NOMO-1 treated with DMSO at 0.1 percent for 48 hours (cell line): ENCODE measurements around the gene PPARG.
"Not testable (repeated sequence)": the region's sequence is repeated elsewhere in the genome, so short reads cannot be mapped to it uniquely, and the experiment has no call there.

Experiments
- DNase-seq: peaks from one replicate; lab custom pipeline; 2025; ENCODE audit not compliant: unreplicated experiment; lab: John Stamatoyannopoulos, UW

PPARG gene

GRCh38 chr3:12454816-12455121, 165.9 kb downstream of the PPARG start:
- no peak for DNase-seq

DNA sequence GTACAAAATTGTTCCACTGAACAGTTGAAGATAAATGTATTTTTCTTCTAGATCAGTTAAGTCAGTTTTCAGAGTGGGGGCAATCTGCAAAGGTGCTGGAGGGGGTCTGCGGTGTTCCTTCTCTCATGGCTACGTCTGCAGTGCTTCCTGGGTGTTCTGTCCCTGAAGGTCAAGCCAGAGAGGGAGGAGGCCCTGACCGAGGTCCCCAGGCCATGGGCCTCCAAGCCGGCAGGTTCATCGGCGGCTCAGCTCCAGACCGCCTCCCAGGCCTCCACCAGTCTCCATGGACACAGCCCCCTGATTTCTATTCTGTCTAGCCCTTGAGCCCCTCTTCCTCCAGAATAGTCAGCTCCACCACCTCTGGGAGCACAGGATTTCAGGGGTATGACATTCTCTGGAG, 166.9 kb downstream of the PPARG start:
- no peak for DNase-seq

GRCh38 chr3:12456441-12456840, 167.6 kb downstream of the PPARG start:
- no peak for DNase-seq

- DNase-seq: not testable (repeated sequence)
Observed at GRCh38 chr3:12457380-12457779, 168.5 kb downstream of the PPARG start.

DNA sequence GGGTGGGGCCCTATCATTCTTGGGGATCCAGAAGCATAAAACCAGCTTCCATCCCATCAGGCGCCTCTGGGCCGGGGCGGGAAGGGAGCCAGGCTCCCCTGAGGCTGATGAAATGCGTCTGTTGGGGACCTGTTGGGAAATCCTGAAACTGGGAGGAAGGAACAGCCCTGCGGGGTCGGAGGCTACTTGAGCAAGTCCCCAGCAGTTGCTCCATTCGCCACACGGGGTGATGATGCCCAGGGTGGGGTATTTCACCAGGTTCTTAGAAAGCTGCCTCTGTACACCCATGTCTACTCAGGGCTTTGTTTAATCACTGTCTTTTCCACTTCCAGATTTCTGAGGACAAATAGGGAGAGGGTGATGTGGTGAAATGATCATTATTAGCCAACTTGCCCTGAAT, 170.0 kb downstream of the PPARG start:
- peak; percentile 72 for DNase-seq

DNA sequence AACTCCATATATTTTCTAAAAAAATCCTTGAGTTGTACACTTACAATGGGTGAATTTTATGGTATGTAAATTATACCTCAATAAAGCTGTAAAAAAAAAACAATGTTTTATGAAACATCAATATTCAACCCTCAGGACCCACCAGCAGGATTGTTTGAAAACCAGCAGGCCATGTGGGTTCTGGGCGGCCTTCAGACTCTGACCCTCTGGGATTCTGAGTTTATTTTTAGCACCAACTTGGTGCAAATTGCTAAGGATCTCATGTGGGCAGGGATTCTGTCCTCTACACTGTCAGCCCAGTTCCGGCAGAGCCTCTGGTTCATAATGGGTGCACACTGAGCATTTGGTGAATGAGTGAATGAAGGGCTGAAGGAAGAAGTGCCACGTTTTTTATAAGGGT, 171.3 kb downstream of the PPARG start:
- no peak for DNase-seq

GRCh38 chr3:12461097-12461649, 172.3 kb downstream of the PPARG start:
- DNase-seq: no peak

DNA sequence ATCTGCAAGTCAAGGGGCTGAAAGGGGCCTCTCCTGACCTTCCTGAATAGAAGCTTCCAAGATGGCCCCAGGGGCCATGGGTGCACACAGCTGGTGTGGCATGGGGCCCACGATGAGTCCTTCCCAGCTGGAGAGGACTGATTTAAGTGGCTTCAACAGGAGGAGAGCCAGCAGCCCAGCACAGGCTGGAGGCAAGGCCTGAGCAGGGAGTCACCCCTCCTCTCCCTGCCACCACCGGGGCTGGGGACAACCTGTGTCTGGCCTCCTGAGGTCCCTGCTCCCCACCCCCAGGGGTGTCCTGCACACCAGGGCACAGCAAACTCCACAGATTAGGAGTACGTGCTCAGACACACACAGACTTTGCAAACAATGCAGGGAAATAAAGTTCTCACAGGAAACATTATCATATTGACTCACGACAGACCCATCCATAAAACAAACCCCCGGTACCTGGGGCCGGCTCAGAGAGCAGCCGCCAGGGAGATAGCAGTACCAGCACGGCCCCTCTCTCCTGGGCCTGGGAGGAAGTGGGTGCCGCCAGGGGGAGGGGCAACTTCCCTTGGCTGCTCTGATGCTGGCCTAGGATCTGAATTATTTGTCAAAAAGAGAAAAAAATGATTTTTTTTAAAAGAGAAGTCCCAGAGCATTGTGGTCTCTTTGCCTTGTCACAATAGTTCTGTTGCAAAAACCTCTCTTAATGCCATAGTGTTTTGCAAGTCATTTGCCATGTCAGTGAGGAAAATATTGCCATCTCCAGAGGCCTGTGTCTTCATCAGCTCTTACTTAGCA, 173.5 kb downstream of the PPARG start:
- DNase-seq: peak; percentile 88

DNA sequence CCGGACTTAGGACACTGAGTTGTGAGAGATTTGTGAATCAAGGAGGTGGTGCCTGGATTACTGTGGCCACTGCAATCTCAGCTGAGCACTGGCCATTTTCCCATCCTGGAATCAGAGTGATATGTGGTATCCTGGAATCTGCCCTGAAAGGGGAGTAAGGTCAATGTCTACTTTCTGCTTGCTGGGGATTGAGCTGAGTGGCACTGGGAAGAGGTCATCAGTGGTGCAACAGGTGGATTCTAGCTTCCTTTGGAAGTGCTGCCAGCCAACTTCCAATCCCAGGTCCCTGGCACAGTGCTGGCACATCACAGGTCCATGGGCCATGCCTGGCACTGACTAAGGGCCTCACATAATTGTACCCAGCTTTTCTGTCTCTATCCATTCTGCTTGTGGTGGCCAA, 174.8 kb downstream of the PPARG start:
- DNase-seq: no peak

DNA sequence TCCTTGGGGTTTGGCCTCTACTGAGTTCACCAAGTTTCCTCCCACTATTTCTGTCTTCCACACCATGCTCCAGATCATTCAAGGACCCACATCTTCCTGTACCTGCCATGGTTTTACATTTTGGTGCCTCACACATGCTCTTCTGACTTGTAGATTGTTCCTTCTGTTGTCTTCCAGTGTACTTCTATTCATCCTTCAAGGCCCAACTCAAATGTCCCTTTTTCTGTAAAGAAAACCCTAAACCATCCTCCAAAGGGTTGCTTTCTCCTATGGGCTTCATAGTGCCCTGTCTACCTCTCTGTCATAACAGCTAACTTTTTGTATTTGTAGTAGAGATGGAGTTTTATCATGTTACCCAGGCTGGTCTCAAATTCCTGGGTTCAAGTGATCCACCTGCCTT, 175.3 kb downstream of the PPARG start:
- no peak for DNase-seq

DNA sequence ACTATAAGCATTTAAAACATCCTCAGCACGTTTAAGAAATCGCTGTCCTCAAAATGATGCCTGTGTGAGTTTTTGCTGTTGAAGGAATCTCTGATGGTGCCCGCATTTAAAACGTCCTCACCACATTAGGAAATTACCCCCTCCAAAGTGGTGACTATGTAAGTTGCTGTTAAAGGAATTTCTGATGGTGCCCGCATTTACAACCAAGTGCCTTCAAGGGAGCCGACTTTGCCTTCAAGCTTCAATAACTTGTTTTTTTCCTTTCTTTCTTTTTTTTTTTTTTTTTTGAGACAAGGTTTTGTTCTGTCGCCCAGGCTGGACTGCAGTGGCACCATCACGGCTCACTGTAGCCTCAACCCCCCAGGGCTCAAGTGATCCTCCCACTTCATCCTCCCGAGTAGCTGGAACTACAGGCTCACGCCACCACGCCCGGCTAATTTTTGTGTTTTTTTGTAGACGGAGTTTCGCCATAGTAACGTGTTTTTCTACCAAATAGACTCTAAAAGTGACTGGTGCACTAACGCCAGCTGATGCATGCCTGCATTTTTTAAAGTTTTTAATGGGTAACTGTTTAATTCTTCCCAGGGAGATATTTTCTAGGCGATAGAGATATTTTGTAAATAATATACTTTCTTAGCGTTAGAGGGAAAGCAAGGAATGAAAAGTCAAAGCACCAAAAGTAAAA, 176.4 kb downstream of the PPARG start:
- DNase-seq: no peak

DNA sequence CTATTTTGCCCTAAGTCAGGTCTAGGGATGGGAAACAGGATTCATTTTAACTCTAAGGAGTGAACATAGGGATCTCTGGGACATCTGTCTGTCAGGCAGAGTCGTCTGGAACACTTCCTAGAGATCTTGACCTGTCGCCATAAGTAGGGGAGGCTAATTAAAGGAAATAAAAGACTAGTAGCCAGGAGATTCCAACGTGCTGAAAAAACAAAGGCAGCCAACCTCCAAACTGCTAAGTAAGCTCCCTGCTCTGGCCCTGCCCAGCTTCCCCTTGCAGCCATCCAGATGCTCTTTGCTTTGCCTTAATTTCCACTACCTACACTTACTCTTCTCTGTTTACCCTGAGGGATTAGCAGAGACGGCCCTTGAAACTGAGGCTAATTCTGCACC, 177.0 kb downstream of the PPARG start:
- DNase-seq: no peak

DNA sequence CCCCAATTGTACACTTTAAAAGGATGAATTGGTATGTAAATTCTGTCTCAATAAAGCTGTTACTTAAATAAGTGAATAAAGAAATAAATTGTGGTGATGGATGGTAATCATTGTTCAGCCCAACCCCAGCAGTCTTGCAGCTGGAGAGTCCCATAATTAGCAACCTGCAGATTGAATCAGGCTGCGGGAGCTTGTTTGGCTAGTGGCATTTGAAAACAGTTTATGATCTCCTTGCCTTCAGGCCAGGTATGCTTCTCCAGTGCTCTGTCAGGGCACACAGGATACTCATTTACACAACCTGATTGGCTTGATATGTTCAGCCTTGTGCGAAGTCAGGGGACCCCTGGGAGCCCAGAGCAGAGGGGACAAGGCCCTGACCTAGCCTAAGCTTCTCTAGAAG, 178.9 kb downstream of the PPARG start:
- DNase-seq: no peak

DNA sequence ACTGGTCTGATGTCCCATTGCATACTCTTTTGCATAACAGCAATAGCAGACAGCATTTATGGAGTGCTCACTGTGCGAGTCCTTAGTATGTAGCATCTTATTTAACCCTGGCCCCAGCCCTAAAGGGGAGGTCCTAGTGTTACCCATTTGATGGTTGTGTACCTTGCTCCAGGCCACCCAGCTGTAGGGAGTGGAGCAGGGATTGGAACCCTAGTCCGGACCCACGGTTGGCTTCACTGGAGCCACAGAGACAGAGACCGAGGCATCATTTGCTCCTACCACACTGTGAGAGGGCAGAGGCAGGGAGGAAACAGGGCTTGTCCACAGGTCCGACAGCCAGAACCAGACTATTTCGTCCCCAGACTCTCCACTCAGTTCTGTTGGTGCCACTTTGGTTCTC, 179.4 kb downstream of the PPARG start:
- DNase-seq: no peak

GRCh38 chr3:12468757-12469156, 179.9 kb downstream of the PPARG start:
- no peak for DNase-seq

DNA sequence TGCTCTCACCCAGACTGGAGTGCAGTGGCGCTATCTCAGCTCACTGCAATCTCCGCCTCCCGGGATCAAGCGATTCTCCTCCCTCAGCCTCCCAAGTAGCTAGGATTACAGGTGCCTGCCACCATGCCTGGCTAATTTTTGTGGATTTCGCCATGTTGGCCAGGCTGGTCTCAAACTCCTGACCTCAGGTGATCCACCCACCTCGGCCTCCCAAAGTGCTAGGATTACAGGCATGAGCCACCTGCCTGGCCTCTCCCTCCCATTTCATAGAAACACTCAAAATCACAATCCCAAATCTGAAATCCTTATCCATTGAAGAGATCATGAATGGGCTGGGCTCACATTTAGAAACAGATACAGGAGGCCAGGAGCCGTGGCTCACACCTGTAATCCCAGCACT, 180.4 kb downstream of the PPARG start:
- not testable (repeated sequence) for DNase-seq

GRCh38 chr3:12470111-12470510, 181.2 kb downstream of the PPARG start:
- DNase-seq: no peak

- DNase-seq: no peak
Observed at GRCh38 chr3:12470680-12471079, 181.8 kb downstream of the PPARG start.

- DNase-seq: peak; percentile 11
Observed at GRCh38 chr3:12471241-12471640, 182.4 kb downstream of the PPARG start.

DNA sequence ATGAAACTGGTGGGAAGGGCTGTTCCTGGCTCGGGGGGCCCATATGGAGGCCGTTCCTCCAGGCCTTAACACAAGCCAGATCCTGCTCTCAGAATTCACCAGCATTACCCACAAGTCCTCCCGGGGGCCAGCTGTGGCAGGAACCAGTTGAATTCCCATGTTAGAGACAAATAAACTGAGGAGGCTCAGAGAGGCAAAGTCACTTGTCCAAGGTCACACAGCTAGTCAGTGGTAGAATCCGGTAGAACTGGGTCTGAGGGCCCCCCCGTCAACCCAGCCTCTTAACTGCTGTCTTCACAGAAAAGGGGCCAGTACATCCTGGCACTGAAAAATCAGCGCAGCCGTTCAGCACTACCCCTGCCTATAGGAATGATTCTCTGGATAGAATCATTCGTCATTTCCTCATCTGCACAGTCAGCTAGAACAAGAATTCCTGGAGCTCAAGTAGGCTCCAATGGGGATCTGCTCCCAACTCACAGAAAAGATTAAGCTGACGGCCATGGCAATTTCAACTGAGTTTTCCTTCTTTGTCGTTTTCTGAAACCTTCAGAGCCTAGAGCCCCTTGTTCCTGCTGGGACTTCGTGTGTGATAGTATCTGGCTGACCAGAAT, 183.2 kb downstream of the PPARG start:
- no peak for DNase-seq

DNA sequence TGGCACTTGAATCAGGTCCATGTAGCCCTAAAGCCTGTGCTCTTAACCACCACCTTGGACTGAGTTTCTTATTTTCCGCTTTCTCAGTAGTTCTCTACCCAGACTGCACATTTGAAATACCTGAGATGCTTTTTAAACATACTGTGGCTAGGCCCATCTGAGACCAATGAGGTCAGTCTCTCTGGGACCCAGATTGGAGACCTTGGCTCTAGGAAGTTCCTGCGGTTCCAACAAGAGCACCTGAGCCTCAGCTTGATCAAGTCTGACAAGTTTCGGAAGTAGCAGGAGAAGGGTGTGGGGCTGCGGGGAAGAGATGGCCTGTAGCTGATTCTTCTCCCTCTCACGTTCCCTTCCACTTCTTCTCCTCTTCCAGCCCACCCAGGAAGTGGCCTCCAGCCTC, 183.9 kb downstream of the PPARG start:
- DNase-seq: no peak

DNA sequence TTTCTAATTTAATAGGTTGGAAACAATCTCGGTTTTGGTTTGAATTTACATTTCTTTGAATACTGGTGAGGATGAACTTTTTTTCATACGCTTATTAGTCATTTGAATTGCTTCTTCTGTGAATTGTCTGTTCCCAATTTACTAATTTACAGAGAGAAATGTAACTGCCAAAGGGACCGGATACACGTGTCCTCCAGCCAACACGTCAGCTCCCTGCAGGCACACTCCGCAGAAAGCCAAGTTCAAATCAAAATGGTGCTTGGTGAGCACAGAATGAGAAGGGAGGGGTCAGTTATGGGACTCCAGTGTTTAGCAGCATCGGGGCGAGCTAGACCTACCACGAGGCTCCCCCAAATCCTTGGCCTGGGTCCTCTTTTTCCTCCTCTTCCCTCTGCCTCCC, 184.6 kb downstream of the PPARG start:
- no peak for DNase-seq
